Measurements from ENCODE around the gene ITGB4. TPM values are rescaled to one million over a fixed set of nuclear protein-coding genes. Genes with fewer than 3 reads are reported as not detected.

ITGB4 gene
- total and polyA plus RNA-seq, 9 of the 15 experiments (the other 6 are each of a cell fraction or from before 2014, with no cell fraction given): 0.05 to 2.8 (median 0.76) TPM; not detected in 3

GRCh38 chr17:75776386-75777295 is 55.4 kb downstream of the ITGB4 start (continued):
- TF ChIP-seq REST (IDR thresholded peaks at IDR 0.05; ENCODE audit: borderline replicate concordance) (0 out of 2 replicates have a peak, but pooled peaks have one; percentile 5), REST (CRISPR knock-in tag; IDR thresholded peaks at IDR 0.05; ENCODE audit: low read depth) (no peak), NFE2L1 (tag; IDR thresholded peaks at IDR 0.05; ENCODE audit: borderline replicate concordance, low read depth) (peak; percentile 58), JUNB (CRISPR knock-in tag; conservative IDR thresholded peaks at IDR 0.05) (no peak), PHB (CRISPR knock-in tag; IDR thresholded peaks at IDR 0.05) (peak; percentile 7; the same call in 1 of the 2 replicates), NCOA6 (IDR thresholded peaks at IDR 0.05) (no peak; the same call in 1 of the 2 replicates), MIER1 (IDR thresholded peaks at IDR 0.05; ENCODE audit: low read depth) (no peak), ZNF12 (CRISPR knock-in tag; IDR thresholded peaks at IDR 0.05) (no peak), RREB1 (CRISPR knock-in tag; IDR thresholded peaks at IDR 0.05) (no peak), ADNP (tag; IDR thresholded peaks at IDR 0.05) (no peak)

Data from K562 (cell line).